Cardiac septum (tissue), 1 donor: ENCODE data around the gene RNF144A. TPM values are rescaled to one million over a fixed set of nuclear protein-coding genes. Genes with fewer than 3 reads are reported as not detected.

Source experiments
- DNase-seq: peaks from one replicate; pipeline ENCODE4 v3.0.0-alpha.2; 2020; ENCODE audit warnings: low spot score
- intact Hi-C: fragments of 100-400 bp; cut with DNase I; formaldehyde crosslinking; loops from one replicate; pipeline ENCODE4 v1.14.0; 2022
- total RNA-seq: library from RNA; stranded (reverse); fragmentation: NEBNext Ultra II Directional; extraction: Animal tissue kit (Norgen Biotek cat#: 25700); gene quantifications from one replicate; pipeline ENCODE4 v1.2.1, GENCODE V29; 2021
- donor health status: DM: no; HTN: no; CAD: no.

Gene RNF144A
- total RNA-seq, 1 donor from 2014 or later: 11.7 TPM

DNA sequence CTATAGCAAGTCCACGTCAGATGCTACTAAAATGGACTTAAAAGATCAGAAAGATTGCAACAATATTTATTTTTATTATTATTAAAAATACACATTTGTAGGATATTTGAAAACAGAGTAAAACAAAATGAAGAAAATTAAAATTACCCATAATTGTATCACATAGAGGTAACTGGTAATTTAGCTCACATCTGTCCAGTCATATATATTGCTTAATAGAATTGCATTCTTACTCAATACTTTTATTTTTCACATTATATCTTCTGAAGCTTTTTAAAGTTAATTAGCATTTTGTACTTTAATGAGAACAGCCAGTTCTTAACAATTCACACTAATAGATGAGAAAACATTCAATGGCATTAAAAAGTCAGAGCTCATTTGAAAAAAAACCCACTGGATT, 11.5 kb upstream of the RNF144A start:
- intact Hi-C loops: no loop called here
- DNase-seq: no peak

DNA sequence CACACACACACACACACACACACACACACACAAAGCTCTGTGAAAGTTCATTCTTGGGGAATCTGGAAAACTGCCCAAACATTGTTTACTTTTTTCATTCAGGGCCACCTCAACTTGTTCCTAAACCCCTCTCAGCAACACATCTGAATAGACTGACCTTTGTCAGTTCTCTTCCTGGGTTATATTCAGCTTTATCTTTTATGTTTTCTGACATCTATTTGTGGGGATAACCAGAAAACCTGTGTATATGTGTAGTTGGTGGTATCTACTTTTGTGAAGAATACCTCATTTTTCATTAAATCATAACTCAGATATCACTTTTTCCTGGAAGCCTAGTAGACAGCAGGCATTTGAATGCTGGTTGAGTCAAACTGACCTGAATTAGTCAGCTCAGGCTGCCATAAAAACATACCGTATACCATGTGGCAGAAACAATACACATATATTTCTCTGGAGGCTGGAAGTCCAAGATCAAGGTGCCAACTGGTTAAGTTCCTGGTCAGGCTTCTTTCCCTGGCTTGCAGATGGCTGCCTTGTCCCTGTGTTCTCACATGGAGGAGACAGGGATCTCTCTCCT, 11.0 kb upstream of the RNF144A start:
- DNase-seq: no peak
- intact Hi-C loops: no loop called here

- DNase-seq: no peak
- intact Hi-C loops: no loop called here
These were observed 8.9 kb upstream of the RNF144A start for GRCh38 chr2:6908291-6908690.

- no peak for DNase-seq
- intact Hi-C loops: no loop called here
These were observed 7.5 kb upstream of the RNF144A start for GRCh38 chr2:6909431-6910385.

DNA sequence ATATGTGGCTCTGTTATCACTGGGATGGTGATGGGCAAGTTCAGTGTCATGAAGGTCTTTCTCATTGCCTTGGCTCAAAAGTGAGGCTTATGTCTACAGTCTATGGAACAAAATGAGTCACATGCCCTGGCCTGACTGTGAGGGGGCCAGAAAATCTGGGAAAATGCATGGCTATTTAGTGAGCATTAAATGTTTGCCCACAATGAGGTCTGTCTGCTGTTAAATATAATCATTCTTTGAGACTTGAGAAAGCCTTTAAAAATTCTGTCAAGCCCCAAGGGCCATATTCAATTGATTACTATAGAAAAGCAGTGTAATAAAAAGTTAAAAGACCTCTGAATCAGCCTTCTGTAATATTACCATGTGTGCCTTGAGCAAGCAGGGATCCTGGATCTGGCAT, 5.5 kb upstream of the RNF144A start:
- intact Hi-C loops: no loop called here

GRCh38 chr2:6913415-6914157, 3.6 kb upstream of the RNF144A start:
- intact Hi-C loops: no loop called here

More for the DNA sequence above, 5.5 kb upstream of the RNF144A start:
- no peak for DNase-seq

DNA sequence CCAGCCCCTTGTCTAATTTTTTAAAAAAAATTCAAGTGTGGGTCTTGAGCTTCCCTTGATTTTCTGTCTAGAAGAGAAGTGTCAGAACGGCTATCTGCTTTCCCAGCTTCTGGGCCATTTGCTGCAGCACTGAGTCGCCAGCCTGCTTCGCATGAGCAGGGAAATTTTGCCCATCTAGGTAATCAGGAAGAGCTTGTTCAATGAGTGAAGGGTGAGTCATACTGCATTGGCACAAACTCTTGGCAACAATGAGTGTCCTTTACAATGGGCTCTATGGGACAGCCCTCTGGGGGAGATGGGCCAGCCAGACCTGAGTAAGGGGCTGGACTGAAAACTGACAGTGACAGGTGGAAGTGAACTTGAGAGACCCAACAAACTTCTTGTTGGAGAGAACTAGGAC, 2.4 kb upstream of the RNF144A start:
- DNase-seq: no peak
- intact Hi-C loops: loop anchor here (5.0 kb wide), 2 partner anchors 92 to 112 kb away; no protein-coding TSS in a partner anchor

More at GRCh38 chr2:6913415-6914157, 3.6 kb upstream of the RNF144A start:
- no peak for DNase-seq

- no peak for DNase-seq
- intact Hi-C loops: loop anchor here (5.0 kb wide), 2 partner anchors 92 to 112 kb away; no protein-coding TSS in a partner anchor
These were observed 1.8 kb upstream of the RNF144A start for GRCh38 chr2:6915399-6915798.

GRCh38 chr2:6916224-6916623, 988 bp upstream of the RNF144A start:
- intact Hi-C loops: loop anchor here (5.0 kb wide), 2 partner anchors 91 to 111 kb away; no protein-coding TSS in a partner anchor
- no peak for DNase-seq

DNA sequence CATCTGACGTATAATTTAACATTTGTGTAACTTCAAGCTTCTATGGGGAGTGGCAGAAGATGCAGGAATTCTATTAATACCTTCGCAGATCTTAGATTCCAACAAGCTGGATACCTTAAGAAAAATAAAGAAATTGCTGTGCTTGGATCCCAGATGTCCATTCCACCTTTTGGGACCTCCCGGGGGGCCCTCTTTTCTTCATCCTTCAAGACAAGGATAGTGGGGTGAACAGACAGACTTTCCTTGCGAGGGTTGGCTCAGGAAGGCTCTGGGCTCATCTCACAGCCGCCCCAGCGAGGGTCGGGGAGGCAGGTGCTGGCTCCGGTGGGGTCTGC, 509 bp upstream of the RNF144A start:
- intact Hi-C loops: loop anchor here (5.0 kb wide), 2 partner anchors 91 to 111 kb away; no protein-coding TSS in a partner anchor

GRCh38 chr2:6917761-6918421, 679 bp downstream of the RNF144A start:
- DNase-seq: no peak
- intact Hi-C loops: loop anchor here (5.0 kb wide), 2 partner anchors 89 to 109 kb away; no protein-coding TSS in a partner anchor

More for the DNA sequence above, 509 bp upstream of the RNF144A start:
- no peak for DNase-seq

DNA sequence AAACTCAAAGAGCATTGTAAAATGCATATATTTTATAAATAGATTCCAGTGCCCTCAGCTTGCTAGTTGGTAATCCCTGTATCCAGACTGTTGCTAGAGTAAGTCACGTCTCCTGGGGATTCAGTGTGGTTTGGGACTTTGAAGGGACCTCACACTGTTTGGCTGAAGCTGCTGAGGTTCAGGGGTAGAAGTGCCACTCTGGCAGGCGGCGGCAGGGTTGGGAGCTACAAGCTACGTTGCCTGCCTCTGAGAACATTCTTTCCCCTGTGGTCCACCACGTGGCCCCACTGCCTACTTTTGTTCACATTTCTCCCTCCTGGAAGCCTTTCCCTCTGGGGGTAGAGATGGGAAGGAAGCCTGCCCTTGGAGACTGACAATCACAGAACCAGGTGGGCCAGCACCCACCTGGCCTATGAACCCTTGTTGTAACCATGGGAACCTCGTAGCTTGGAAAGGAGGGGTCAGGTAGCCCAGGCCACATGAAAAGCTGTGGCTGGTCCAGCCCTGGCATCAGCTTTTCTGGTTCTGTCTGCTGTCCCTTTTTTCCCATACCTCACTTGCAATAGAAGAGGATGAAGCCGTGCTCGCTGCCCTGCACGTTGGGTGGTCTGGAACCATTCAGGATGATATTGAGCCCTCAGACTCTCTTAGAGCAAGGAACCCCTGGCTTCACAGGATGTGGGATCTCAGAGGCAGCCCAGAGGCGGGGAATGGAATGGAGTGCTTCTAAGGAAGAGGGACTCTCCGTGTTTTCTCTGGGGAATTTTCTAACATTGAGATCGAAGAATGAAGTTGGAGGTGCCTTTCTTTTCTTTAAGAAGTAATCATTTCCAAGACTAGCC, 2.9 kb downstream of the RNF144A start:
- intact Hi-C loops: loop anchor here (2.0 to 5.0 kb wide), 3 partner anchors 63 to 107 kb away; no protein-coding TSS in a partner anchor
- DNase-seq: no peak

DNA sequence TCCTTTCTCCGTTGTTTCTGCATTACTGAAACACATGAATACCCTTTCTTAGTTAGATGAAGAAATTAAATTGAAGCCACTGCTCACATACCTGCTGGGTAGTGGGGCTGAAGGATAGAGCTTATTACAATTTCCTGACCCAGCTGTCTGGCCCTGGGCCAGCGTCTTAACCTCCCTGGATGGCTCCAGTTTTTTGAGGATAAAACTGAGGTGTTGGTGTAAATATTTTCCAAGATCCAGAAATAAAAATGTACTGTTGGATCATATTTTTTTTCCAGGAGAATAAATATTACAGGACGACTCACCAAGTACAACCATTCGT, 3.5 kb downstream of the RNF144A start:
- DNase-seq: no peak
- intact Hi-C loops: loop anchor here (2.0 kb wide), 1 partner anchor 62 kb away; no protein-coding TSS in a partner anchor

DNA sequence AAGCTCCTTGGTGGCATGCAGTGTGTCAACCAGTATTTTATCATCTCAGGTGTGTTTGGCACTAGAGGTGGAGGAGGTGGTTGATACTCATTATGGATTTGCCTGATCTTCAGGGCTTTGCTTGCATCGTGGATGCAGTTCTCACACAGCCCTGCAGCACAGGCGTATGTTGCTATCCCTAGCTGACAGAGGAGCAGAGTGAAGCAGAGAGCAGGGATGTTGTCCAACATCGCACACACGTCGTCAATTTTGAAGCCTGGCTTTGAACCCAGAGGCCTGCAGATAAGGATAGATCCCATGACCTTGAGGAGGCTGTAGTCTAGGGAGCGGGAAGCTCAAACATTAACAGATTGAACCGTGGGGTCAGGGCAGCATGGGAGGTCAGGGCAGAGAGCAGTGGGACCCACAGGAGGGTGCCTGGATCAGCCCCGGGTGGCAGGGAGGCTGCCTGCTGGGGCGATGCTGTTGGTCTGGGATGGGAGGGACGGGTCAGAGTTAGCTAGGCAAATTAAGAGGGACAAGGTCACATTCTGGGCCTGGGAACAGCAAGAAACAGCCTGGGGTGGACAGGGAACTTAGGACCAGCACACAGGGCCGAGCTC, 4.2 kb downstream of the RNF144A start:
- intact Hi-C loops: loop anchor here (2.0 kb wide), 1 partner anchor 61 kb away; no protein-coding TSS in a partner anchor
- DNase-seq: no peak

DNA sequence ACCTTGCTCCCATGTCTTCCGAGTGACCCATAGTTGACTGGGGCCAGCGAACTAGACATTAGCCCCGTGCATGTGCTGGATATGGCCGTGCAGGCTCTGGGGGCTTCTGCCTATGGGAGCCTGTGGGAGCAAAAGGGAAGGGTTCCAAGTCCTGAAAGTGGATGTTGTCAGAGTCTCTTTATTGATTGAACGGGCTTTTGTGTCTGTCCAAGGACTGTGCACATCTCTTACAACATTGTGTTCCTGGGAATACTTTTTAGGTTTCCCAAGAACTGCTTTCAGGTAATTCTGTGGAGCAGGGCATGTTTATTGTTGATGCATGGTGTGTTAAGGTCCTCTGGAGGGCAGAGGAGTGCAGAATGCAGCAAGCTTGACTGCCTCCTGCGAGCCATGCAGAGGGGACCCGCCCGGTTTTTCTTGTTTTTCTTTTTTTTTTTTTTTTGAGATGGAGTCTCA, 5.0 kb downstream of the RNF144A start:
- intact Hi-C loops: no loop called here
- DNase-seq: no peak

DNA sequence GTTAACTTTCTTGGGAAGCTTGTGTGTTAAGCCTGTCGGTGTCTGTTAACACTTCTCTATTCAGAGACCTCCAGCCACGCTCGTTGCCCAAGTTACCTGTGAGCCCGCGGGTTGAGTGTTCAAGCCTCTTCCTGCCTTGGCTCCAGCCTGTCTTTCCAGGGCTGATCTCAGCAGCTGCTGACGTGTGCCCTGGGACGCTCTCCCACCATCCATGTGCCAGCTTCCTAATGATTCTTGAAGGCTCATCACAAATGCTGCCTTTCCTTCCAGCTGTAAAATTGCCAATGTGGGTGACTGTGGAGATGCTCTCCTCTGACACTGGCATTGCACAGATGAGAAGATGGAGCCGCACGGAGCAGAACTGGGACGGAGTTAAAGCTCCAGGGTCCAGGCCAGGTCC, 6.1 kb downstream of the RNF144A start:
- DNase-seq: no peak
- intact Hi-C loops: no loop called here

GRCh38 chr2:6924101-6924923, 7.1 kb downstream of the RNF144A start:
- no peak for DNase-seq
- intact Hi-C loops: no loop called here
